Upper lobe of left lung (tissue), 4 donors: ENCODE measurements around the gene DPH2.

ENCODE experiments used
- EP300 ChIP-seq, 4 donors: sonication (generic); formaldehyde crosslinking; IDR thresholded peaks; one replicate each; pipeline ENCODE4 v1.5.1; 2017; ENCODE audit warnings: antibody characterized with exemption in 4 of 4, control low read depth in 2 of 4
- POLR2A ChIP-seq, 4 donors: fragments of 450-650 bp; IDR thresholded peaks; one replicate each; pipeline ENCODE4 v1.5.1; 2016 to 2017; ENCODE audit warnings: antibody characterized with exemption in 4 of 4, mild to moderate bottlenecking in 2 of 4
- POLR2AphosphoS5 ChIP-seq, 2 donors: sonication (generic); formaldehyde crosslinking; IDR thresholded peaks; one replicate each; pipeline ENCODE4 v1.5.1; 2017; ENCODE audit warnings: antibody characterized with exemption in 2 of 2
- TF ChIP-seq, protein P1 (sequence below), 6 experiments: fragments of 450-650 bp in 4 of 6; fragments of 200-600 bp in 2 of 6; sonication (generic) in 2 of 6; IDR thresholded peaks; one replicate each; pipeline ENCODE4 v1.5.1; 2016 to 2019; ENCODE audit warnings: antibody characterized with exemption in 6 of 6

DNA sequence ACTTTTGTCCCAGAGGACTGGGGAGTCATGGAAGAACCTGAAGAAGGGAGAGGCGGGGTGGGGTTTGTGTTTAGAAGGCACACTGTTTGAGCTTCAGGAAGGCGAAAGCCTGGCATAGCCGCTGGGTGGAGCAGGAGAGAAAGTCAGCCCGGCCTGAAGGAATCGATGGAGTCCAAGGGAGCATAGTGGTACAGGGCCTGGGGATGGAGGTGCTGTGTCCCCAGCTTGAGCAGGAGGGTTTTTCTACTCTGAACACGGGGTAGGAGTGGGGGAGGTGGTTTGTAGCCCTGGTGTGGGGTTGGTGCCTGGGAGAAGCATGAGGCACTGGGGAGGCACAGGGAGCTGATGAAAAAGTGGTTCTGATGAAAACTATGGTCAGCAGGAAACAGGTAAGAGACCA lies 16.9 kb downstream of the DPH2 start:
- TF ChIP-seq, protein P1, sequence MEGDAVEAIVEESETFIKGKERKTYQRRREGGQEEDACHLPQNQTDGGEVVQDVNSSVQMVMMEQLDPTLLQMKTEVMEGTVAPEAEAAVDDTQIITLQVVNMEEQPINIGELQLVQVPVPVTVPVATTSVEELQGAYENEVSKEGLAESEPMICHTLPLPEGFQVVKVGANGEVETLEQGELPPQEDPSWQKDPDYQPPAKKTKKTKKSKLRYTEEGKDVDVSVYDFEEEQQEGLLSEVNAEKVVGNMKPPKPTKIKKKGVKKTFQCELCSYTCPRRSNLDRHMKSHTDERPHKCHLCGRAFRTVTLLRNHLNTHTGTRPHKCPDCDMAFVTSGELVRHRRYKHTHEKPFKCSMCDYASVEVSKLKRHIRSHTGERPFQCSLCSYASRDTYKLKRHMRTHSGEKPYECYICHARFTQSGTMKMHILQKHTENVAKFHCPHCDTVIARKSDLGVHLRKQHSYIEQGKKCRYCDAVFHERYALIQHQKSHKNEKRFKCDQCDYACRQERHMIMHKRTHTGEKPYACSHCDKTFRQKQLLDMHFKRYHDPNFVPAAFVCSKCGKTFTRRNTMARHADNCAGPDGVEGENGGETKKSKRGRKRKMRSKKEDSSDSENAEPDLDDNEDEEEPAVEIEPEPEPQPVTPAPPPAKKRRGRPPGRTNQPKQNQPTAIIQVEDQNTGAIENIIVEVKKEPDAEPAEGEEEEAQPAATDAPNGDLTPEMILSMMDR (IDR thresholded peaks at IDR 0.05): no peak
- TF ChIP-seq EP300 (IDR thresholded peaks at IDR 0.05) (no peak), POLR2A (IDR thresholded peaks at IDR 0.05) (no peak), POLR2AphosphoS5 (IDR thresholded peaks at IDR 0.05) (no peak)
